ENCODE data around the gene GIMAP8. TPM values are rescaled to one million over a fixed set of nuclear protein-coding genes. Genes with fewer than 3 reads are reported as not detected.

Gene GIMAP8
- total RNA-seq, 1 donor from 2014 or later = under 0.01 TPM

DNA sequence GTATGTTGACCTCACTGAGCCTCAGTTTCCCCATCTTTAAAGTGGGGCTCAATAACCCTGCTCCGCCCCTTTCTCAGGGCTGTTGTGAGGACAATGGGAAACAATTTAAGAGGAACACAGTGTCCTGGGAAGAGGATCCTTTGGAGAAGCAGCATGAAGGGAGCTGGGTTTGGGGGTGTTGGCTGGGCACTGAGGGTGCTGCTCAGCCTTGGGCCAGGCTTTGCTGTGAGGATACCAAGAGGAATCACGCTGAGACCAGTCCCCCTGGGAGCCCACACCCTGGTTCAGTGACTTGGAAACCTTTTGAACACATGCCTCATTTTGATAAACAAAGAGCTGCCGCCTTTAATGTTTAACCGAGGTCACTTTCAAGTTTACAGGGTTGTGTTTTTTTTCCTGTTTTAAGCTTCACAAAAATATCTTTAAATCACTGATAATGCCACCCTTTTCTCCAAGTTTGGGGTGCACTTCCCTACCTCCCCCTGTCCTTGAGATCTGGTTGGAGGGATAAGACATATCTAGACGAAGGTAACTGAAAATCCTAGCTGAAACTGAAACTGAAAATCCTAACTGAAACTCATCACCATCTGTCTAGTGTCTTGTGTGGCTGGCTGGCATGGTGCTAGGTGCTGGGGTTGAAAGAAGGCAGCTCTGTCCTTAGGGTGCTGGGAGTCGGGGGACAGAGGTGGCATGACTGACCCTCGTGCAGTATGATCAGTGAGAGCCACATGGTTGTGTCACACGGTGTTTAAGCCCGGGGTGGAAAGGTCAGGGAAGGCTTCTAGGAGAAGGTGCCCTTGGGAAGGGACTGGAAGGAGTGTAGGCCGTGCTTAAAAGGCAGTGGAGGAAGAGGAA is 43.6 kb upstream of the GIMAP8 start:
- DNase-seq (ENCODE audit: low read depth) (no peak), FAIRE-seq (no peak)
- Histone ChIP-seq H3K4me3 (ENCODE audit: low read depth, low read length) (no peak overlapping the region), H3K27me3 (ENCODE audit: control insufficient read depth, insufficient read depth, low read length) (peaks cover 1% of the 10 kb centered on the region), H3K36me3 (ENCODE audit: control insufficient read depth, insufficient read depth, low read length) (no peaks in the 10 kb centered on the region)
- TF ChIP-seq, protein P1, sequence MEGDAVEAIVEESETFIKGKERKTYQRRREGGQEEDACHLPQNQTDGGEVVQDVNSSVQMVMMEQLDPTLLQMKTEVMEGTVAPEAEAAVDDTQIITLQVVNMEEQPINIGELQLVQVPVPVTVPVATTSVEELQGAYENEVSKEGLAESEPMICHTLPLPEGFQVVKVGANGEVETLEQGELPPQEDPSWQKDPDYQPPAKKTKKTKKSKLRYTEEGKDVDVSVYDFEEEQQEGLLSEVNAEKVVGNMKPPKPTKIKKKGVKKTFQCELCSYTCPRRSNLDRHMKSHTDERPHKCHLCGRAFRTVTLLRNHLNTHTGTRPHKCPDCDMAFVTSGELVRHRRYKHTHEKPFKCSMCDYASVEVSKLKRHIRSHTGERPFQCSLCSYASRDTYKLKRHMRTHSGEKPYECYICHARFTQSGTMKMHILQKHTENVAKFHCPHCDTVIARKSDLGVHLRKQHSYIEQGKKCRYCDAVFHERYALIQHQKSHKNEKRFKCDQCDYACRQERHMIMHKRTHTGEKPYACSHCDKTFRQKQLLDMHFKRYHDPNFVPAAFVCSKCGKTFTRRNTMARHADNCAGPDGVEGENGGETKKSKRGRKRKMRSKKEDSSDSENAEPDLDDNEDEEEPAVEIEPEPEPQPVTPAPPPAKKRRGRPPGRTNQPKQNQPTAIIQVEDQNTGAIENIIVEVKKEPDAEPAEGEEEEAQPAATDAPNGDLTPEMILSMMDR (IDR thresholded peaks at IDR 0.05; ENCODE audit: insufficient read depth, low read length, severe bottlenecking) = no peak

DNA sequence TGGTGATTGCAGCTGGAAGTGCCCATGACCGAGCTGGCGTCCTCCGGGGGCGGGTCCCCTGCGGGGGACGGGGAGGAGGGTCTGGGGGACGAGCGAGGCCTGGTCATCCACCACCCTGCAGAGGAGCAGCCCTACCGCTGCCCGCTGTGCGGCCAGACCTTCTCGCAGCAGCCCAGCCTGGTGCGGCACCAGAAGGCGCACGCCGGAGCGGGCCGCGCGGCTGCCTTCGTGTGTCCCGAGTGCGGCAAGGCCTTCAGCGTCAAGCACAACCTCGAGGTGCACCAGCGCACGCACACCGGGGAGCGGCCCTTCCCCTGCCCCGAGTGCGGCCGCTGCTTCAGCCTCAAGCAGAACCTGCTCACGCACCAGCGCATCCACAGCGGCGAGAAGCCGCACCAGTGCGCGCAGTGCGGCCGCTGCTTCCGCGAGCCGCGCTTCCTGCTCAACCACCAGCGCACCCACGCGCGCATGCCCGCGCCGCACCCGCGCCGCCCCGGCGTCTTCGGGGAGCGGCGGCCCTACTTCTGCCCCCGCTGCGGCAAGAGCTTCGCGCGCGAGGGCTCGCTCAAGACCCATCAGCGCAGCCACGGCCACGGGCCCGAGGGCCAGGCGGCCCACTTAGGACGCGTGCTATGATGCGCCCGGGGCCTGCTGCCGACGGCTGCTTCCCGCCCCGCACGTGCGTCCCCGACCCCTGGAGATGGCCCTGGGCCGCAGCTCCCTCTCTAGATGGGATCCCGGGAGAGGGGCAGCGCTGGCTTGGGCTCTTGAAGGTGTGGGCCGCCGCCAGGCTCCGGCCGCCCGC is 42.6 kb upstream of the GIMAP8 start:
- FAIRE-seq = no peak
- TF ChIP-seq, protein P1 (IDR thresholded peaks at IDR 0.05; ENCODE audit: insufficient read depth, low read length, severe bottlenecking) = no peak
- H3K27me3 ChIP-seq (ENCODE audit: control insufficient read depth, insufficient read depth, low read length) = peaks cover 1% of the 10 kb centered on the region
- no peak overlapping the region for H3K4me3 ChIP-seq (ENCODE audit: low read depth, low read length)
- DNase-seq (ENCODE audit: low read depth) = no peak
- no peaks in the 10 kb centered on the region for H3K36me3 ChIP-seq (ENCODE audit: control insufficient read depth, insufficient read depth, low read length)

DNA sequence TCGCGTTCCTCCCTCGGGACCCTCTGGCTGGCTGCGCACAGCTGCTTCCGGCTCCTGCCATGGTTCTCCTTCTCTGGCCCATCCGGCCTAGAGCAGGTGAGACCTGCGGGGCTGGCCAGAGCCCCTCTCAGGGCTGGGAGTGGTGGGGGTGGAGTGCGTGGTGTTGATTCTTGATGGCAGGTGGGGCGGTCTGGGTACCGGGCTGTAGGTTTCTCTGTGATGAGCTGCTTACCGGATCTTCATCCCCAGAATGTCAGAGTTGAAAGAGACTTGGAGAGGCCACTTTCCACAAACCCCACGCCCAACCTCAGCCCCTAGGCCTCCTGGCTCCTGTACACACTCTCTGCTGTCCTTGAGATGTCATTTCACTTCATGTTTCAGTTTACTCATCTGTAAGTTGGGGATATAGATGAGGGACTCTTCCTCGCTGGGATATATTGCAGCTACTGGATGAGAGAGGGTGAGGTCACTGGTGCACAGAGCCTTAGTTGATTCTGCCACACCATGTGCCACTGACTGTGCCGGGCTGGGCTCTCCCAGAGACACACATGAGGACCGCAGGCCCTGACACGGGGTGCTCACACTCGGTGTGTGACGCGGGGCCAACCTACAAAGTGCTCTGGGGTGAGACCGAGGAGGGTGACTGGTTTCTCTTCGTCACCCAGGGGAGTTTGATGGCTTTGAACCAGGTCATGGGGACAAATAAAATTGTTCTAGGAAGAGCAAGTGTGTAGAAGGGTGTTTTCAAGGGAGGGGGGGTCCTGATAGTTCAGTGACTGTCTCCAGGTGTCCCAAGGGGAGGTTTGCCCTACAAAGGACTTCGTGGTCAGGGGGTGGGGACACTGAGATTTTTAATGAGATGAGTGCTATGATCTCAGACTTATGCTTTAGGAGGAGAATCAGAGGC is 41.8 kb upstream of the GIMAP8 start:
- Histone ChIP-seq H3K4me3 (ENCODE audit: low read depth, low read length) (no peak overlapping the region), H3K27me3 (ENCODE audit: control insufficient read depth, insufficient read depth, low read length) (peaks cover 1% of the 10 kb centered on the region), H3K36me3 (ENCODE audit: control insufficient read depth, insufficient read depth, low read length) (no peaks in the 10 kb centered on the region)
- FAIRE-seq (no peak), DNase-seq (ENCODE audit: low read depth) (no peak)
- TF ChIP-seq, protein P1 (IDR thresholded peaks at IDR 0.05; ENCODE audit: insufficient read depth, low read length, severe bottlenecking) = no peak

DNA sequence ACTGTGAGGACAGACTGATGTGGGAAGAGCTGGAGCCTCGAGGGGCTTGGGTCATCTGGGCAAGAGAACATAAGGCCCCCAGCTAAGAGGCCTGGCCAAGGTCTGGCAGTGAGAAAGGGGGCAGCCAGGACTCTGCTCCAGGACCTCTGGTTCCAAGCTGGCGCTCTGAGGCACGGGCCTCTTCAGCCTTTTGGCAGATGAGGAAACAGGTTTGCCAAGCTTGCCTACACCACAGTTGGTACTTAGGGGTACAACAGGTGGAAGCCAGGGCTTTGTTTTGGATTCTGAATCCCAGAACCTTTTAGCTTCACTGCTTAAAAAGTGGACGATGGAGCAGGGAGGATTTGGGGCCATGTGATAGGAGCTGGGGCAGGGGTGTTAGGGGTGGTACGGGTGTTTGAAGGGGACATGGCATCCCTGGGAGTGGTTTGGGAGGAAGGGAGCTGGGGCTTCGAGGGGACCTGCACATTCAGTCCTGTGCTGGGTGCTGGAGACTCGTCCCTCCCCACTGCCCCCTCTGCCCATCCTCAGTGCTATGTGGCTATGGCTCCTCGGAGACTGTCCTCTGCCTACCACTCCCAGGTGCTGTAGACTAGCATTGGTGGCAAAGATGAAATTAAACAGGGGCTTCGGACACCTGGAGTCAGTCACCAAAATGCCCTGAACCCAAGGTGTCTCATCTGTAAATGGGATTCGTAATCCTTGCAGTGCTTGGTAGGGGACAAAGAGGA is 41.0 kb upstream of the GIMAP8 start:
- FAIRE-seq = no peak
- TF ChIP-seq, protein P1 (IDR thresholded peaks at IDR 0.05; ENCODE audit: insufficient read depth, low read length, severe bottlenecking) = no peak
- Histone ChIP-seq H3K27me3 (ENCODE audit: control insufficient read depth, insufficient read depth, low read length) (peaks cover 1% of the 10 kb centered on the region), H3K36me3 (ENCODE audit: control insufficient read depth, insufficient read depth, low read length) (no peaks in the 10 kb centered on the region), H3K4me3 (ENCODE audit: low read depth, low read length) (no peak overlapping the region)
- DNase-seq (ENCODE audit: low read depth) = no peak

DNA sequence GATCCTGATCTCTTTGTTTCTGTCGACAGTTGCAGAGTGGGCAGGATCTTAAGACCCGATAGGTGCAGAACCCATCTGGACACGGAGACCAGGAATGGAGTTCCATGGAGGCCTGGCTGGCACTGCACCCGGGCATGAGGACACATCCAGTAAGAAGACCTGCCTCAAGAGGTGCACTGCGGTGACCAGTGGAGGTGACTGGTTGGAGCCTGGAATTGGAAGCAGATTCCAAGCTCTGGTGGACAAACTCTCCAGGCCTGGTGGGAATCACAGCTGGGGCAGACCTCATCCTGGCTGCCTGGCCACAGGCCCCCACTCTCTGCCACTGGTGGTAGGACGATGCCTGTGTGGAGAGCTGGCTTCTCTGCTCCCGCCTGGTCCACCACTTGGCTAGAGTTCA is 40.3 kb upstream of the GIMAP8 start:
- no peak for DNase-seq (ENCODE audit: low read depth)
- H3K4me3 ChIP-seq (ENCODE audit: low read depth, low read length) = no peak overlapping the region
- H3K36me3 ChIP-seq (ENCODE audit: control insufficient read depth, insufficient read depth, low read length) = no peaks in the 10 kb centered on the region
- TF ChIP-seq, protein P1 (IDR thresholded peaks at IDR 0.05; ENCODE audit: insufficient read depth, low read length, severe bottlenecking) = no peak
- peaks cover 1% of the 10 kb centered on the region for H3K27me3 ChIP-seq (ENCODE audit: control insufficient read depth, insufficient read depth, low read length)
- no peak for FAIRE-seq
